Measurements from ENCODE around the gene BRIP1.
"Not testable (repeated sequence)": the region's sequence is repeated elsewhere in the genome, so short reads cannot be mapped to it uniquely, and the experiment has no call there.

BRIP1 gene

GRCh38 chr17:61684818-61685217 lies 178.5 kb downstream of the BRIP1 start:
- peaks cover 51% of the 10 kb centered on the region for H3K36me3 Mint-ChIP-seq (ENCODE audit: low read depth)
- H3K4me3 Mint-ChIP-seq: no peak overlapping the region
- H3K9me3 Mint-ChIP-seq: no peaks in the 10 kb centered on the region
- no peak overlapping the region for H3K27ac Mint-ChIP-seq
- no peaks in the 10 kb centered on the region for H3K27me3 Mint-ChIP-seq (ENCODE audit: low read depth, poor library complexity)
- DNase-seq: no peak
- no peak for TF ChIP-seq CTCF (IDR thresholded peaks at IDR 0.05)
- H3K4me1 Mint-ChIP-seq: no peaks in the 10 kb centered on the region

GRCh38 chr17:61684172-61684571 lies 179.2 kb downstream of the BRIP1 start:
- Mint-ChIP-seq H3K4me3 (no peak overlapping the region), H3K9me3 (no peaks in the 10 kb centered on the region), H3K27ac (no peak overlapping the region), H3K36me3 (ENCODE audit: low read depth) (peaks cover 48% of the 10 kb centered on the region), H3K27me3 (ENCODE audit: low read depth, poor library complexity) (no peaks in the 10 kb centered on the region), H3K4me1 (no peaks in the 10 kb centered on the region)
- DNase-seq: no peak
- TF ChIP-seq CTCF (IDR thresholded peaks at IDR 0.05): no peak

GRCh38 chr17:61683466-61683865 lies 179.9 kb downstream of the BRIP1 start:
- no peaks in the 10 kb centered on the region for H3K27me3 Mint-ChIP-seq (ENCODE audit: low read depth, poor library complexity)
- no peak overlapping the region for H3K27ac Mint-ChIP-seq
- no peak for TF ChIP-seq CTCF (IDR thresholded peaks at IDR 0.05)
- H3K4me3 Mint-ChIP-seq: no peak overlapping the region
- no peak for DNase-seq
- no peaks in the 10 kb centered on the region for H3K9me3 Mint-ChIP-seq
- H3K4me1 Mint-ChIP-seq: no peaks in the 10 kb centered on the region
- H3K36me3 Mint-ChIP-seq (ENCODE audit: low read depth): peaks cover 41% of the 10 kb centered on the region

GRCh38 chr17:61680921-61681320 lies 182.4 kb downstream of the BRIP1 start:
- Mint-ChIP-seq H3K27ac (no peak overlapping the region), H3K4me3 (no peak overlapping the region), H3K4me1 (no peaks in the 10 kb centered on the region), H3K9me3 (no peaks in the 10 kb centered on the region), H3K27me3 (ENCODE audit: low read depth, poor library complexity) (no peaks in the 10 kb centered on the region), H3K36me3 (ENCODE audit: low read depth) (peaks cover 28% of the 10 kb centered on the region)
- TF ChIP-seq CTCF (IDR thresholded peaks at IDR 0.05): no peak
- DNase-seq: no peak

- Mint-ChIP-seq H3K9me3 (no peaks in the 10 kb centered on the region), H3K27me3 (ENCODE audit: low read depth, poor library complexity) (peaks cover 12% of the 10 kb centered on the region), H3K4me3 (no peak overlapping the region), H3K4me1 (no peaks in the 10 kb centered on the region), H3K36me3 (ENCODE audit: low read depth) (peaks cover 15% of the 10 kb centered on the region), H3K27ac (no peak overlapping the region)
- TF ChIP-seq CTCF (IDR thresholded peaks at IDR 0.05): no peak
- no peak for DNase-seq
Observed at GRCh38 chr17:61678339-61678738, 185.0 kb downstream of the BRIP1 start.

GRCh38 chr17:61677150-61677811 lies 186.0 kb downstream of the BRIP1 start:
- Mint-ChIP-seq H3K36me3 (ENCODE audit: low read depth) (peaks cover 12% of the 10 kb centered on the region), H3K27me3 (ENCODE audit: low read depth, poor library complexity) (peaks cover 12% of the 10 kb centered on the region)
- not testable (repeated sequence) for DNase-seq, H3K9me3 Mint-ChIP-seq, H3K27ac Mint-ChIP-seq, H3K4me1 Mint-ChIP-seq, H3K4me3 Mint-ChIP-seq

GRCh38 chr17:61676522-61676921 lies 186.8 kb downstream of the BRIP1 start:
- not testable (repeated sequence) for H3K27ac Mint-ChIP-seq, H3K4me1 Mint-ChIP-seq
- H3K36me3 Mint-ChIP-seq (ENCODE audit: low read depth): peaks cover 12% of the 10 kb centered on the region

GRCh38 chr17:61674609-61675008 lies 188.7 kb downstream of the BRIP1 start:
- DNase-seq; H3K4me3 Mint-ChIP-seq; H3K9me3 Mint-ChIP-seq; H3K36me3 Mint-ChIP-seq (ENCODE audit: low read depth); H3K4me1 Mint-ChIP-seq; H3K27ac Mint-ChIP-seq: not testable (repeated sequence)
- H3K27me3 Mint-ChIP-seq (ENCODE audit: low read depth, poor library complexity): peaks cover 12% of the 10 kb centered on the region

More at GRCh38 chr17:61676522-61676921, 186.8 kb downstream of the BRIP1 start:
- peaks cover 12% of the 10 kb centered on the region for H3K27me3 Mint-ChIP-seq (ENCODE audit: low read depth, poor library complexity)
- not testable (repeated sequence) for H3K9me3 Mint-ChIP-seq, DNase-seq, H3K4me3 Mint-ChIP-seq

GRCh38 chr17:61673019-61673897 lies 190.1 kb downstream of the BRIP1 start:
- not testable (repeated sequence) for H3K36me3 Mint-ChIP-seq (ENCODE audit: low read depth); H3K4me1 Mint-ChIP-seq; DNase-seq; H3K27ac Mint-ChIP-seq; H3K4me3 Mint-ChIP-seq; H3K9me3 Mint-ChIP-seq
- H3K27me3 Mint-ChIP-seq (ENCODE audit: low read depth, poor library complexity): peaks cover 12% of the 10 kb centered on the region

All from nephron progenitor cell (in vitro differentiated cells).